Endothelial cell of umbilical vein (primary cell): ENCODE data around the gene EHF. TPM values are rescaled to one million over a fixed set of nuclear protein-coding genes. Genes with fewer than 3 reads are reported as not detected.

Experiments used
- BruUV-seq: library from RNA; stranded (reverse); fragments of 400-500 nt; replicated peaks from 2 replicates; lab custom pipeline; 2021; lab: Mats Ljungman, UMichigan
- CTCF ChIA-PET: fragments of 300-600, 350-600 bp; sonication (Branson Sonifier 250); formaldehyde crosslinking; loops from one replicate; lab custom pipeline; 2021; ENCODE audit warnings: antibody characterized with exemption, inconsistent platforms; lab: Charles Lee
- POLR2A ChIA-PET: fragments of 300-600, 350-600 bp; sonication (Branson Sonifier 250); formaldehyde crosslinking; loops from one replicate; lab custom pipeline; 2021; ENCODE audit warnings: antibody characterized with exemption, inconsistent platforms; lab: Charles Lee
- DNase-seq: peaks from one replicate; pipeline ENCODE4 v3.0.0-alpha.2; 2011; ENCODE audit warnings: low read depth, low spot score
- FAIRE-seq: peaks from 2 replicates; lab custom pipeline; 2011; peaks lifted over from hg19 to GRCh38; lab: Jason Lieb, UNC
- H2AFZ ChIP-seq: 2 replicates; pipeline ENCODE4 v1.6.0; 2012; ENCODE audit warnings: low read depth, low read length, control low read depth, inconsistent platforms
- H3K27ac ChIP-seq: 2 replicates; pipeline ENCODE4 v1.5.1; 2011; ENCODE audit warnings: low read depth, mild to moderate bottlenecking, control low read depth, low read length, moderate library complexity; ENCODE audit not compliant: insufficient read depth
- H3K27me3 ChIP-seq, 2 experiments: 2 replicates each; pipeline versions ENCODE4 v1.6.0 to v1.6.1; 2011; ENCODE audit warnings: low read length in 2 of 2, mixed read lengths in 1 of 2; ENCODE audit not compliant: control insufficient read depth in 2 of 2, insufficient read depth in 2 of 2
- H3K36me3 ChIP-seq, 2 experiments: 2 replicates in 1 of 2; 3 replicates in 1 of 2; pipeline ENCODE4 v1.5.1; 2011; ENCODE audit warnings: low read length in 2 of 2, mild to moderate bottlenecking in 1 of 2, moderate library complexity in 1 of 2; ENCODE audit not compliant: control insufficient read depth in 2 of 2, insufficient read depth in 2 of 2; ENCODE audit errors: extremely low read depth in 1 of 2
- H3K4me1 ChIP-seq: 3 replicates; pipeline ENCODE4 v1.5.1; 2011; ENCODE audit warnings: mild to moderate bottlenecking, low read length; ENCODE audit not compliant: control insufficient read depth, insufficient read depth; ENCODE audit errors: extremely low read depth
- H3K4me2 ChIP-seq: 2 replicates; pipeline ENCODE4 v1.6.1; 2011; ENCODE audit warnings: low read length, control low read depth, mixed read lengths; ENCODE audit not compliant: insufficient read depth
- H3K4me3 ChIP-seq, 3 experiments: fragments of 200-600 bp in 1 of 3; sonication (generic), shearing (Covaris generic) in 1 of 3; replicated peaks in 1 of 3; 2 replicates each; pipeline ENCODE4 v1.5.1; 2011 to 2016; ENCODE audit warnings: control low read depth in 3 of 3, low read length in 3 of 3, mild to moderate bottlenecking in 2 of 3, inconsistent platforms in 1 of 3, low read depth in 1 of 3, moderate library complexity in 1 of 3; ENCODE audit not compliant: insufficient read depth in 1 of 3
- H3K79me2 ChIP-seq: 2 replicates; pipeline ENCODE4 v1.6.0; 2012; ENCODE audit warnings: low read length, inconsistent platforms; ENCODE audit not compliant: control insufficient read depth, insufficient read depth
- H3K9ac ChIP-seq: replicated peaks from 2 replicates; pipeline ENCODE3; 2011; ENCODE audit warnings: low read length, control low read depth; ENCODE audit not compliant: insufficient read depth; ENCODE audit errors: extremely low read depth
- H3K9me1 ChIP-seq: replicated peaks from 3 replicates; pipeline ENCODE4 v1.6.0; 2011; ENCODE audit warnings: mild to moderate bottlenecking, low read length; ENCODE audit not compliant: control insufficient read depth, insufficient read depth; ENCODE audit errors: extremely low read depth
- H3K9me3 ChIP-seq: replicated peaks from 2 replicates; pipeline ENCODE4 v1.5.1; 2012; ENCODE audit warnings: low read length, inconsistent platforms; ENCODE audit not compliant: control insufficient read depth, insufficient read depth
- H4K20me1 ChIP-seq: replicated peaks from 2 replicates; pipeline ENCODE3; 2011; ENCODE audit warnings: mild to moderate bottlenecking, low read length; ENCODE audit not compliant: control insufficient read depth, insufficient read depth; ENCODE audit errors: extremely low read depth
- EZH2 ChIP-seq: IDR thresholded peaks from 2 replicates; pipeline ENCODE4 v1.6.1; 2012; ENCODE audit warnings: borderline replicate concordance, low read depth, mild to moderate bottlenecking, moderate library complexity, low read length, inconsistent platforms; ENCODE audit not compliant: severe bottlenecking
- FOS ChIP-seq: IDR thresholded peaks from 2 replicates; pipeline ENCODE4 v1.6.1; 2011; ENCODE audit warnings: mild to moderate bottlenecking, low read length, moderate library complexity, borderline replicate concordance; ENCODE audit not compliant: insufficient read depth
- GATA2 ChIP-seq: IDR thresholded peaks from 2 replicates; pipeline ENCODE4 v1.7.0; 2011; ENCODE audit warnings: low read depth, mild to moderate bottlenecking, moderate library complexity, mixed read lengths, low read length; ENCODE audit not compliant: insufficient read length, insufficient read depth
- JUN ChIP-seq: IDR thresholded peaks from 2 replicates; pipeline ENCODE4 v1.6.1; 2011; ENCODE audit warnings: borderline replicate concordance, low read depth; ENCODE audit not compliant: insufficient read length, insufficient read depth
- MYC ChIP-seq: IDR thresholded peaks from one replicate; pipeline ENCODE4 v1.6.1; 2011; ENCODE audit warnings: mild to moderate bottlenecking, low read depth, low read length
- POLR2A ChIP-seq: IDR thresholded peaks from 2 replicates; pipeline ENCODE4 v1.6.1; 2012; ENCODE audit warnings: low read depth, mild to moderate bottlenecking, control low read depth, low read length
- POLR2AphosphoS5 ChIP-seq: IDR thresholded peaks from 2 replicates; pipeline ENCODE4 v1.6.1; 2012; ENCODE audit warnings: low read depth, mild to moderate bottlenecking, control low read depth, low read length, moderate library complexity; ENCODE audit not compliant: insufficient read depth
- dilution Hi-C: fragments of 300-500 bp; cut with MboI; formaldehyde crosslinking; loops from one replicate; pipeline ENCODE4 v1.15.0; 2019; ENCODE audit warnings: low sequenced_read_pairs; ENCODE audit not compliant: extremely low pct_ligation_motif_present
- intact Hi-C: fragments of 100-400 bp; cut with micrococcal nuclease; formaldehyde crosslinking; loops from one replicate; pipeline ENCODE4 v1.10.0; 2022
- polyA plus RNA-seq, 4 experiments: library from polyadenylated mRNA; depleted of rRNA in 3 of 4; stranded (reverse) in 3 of 4; unstranded in 1 of 4; fragments of >200 nt; gene quantifications; 2 replicates each; pipeline versions ENCODE4 v1.2.1 to v1.2.3, GENCODE V29; 2011 to 2012; ENCODE audit warnings: missing spikeins in 1 of 4
- total RNA-seq: library from RNA; stranded (reverse); gene quantifications from 2 replicates; pipeline ENCODE4 v1.2.3, GENCODE V29; 2021
- TF ChIP-seq, protein P1 (sequence below): IDR thresholded peaks from 2 replicates; pipeline ENCODE4 v1.6.1; 2011; ENCODE audit not compliant: insufficient read depth, insufficient read length
- TF ChIP-seq, protein P2 (sequence below), 2 donors: IDR thresholded peaks; 1 replicate in 1 of 2; 2 replicates in 1 of 2; pipeline ENCODE4 v1.5.1; 2011; ENCODE audit warnings: low read length in 2 of 2, mild to moderate bottlenecking in 2 of 2, moderate library complexity in 2 of 2, control low read depth in 1 of 2, inconsistent platforms in 1 of 2, low read depth in 1 of 2; ENCODE audit not compliant: insufficient read depth in 1 of 2; ENCODE audit errors: extremely low read depth in 1 of 2

Gene EHF
- total and polyA plus RNA-seq, 2 donors (not counting 3 experiments of a cell fraction or from before 2014, with no cell fraction given): not detected

DNA sequence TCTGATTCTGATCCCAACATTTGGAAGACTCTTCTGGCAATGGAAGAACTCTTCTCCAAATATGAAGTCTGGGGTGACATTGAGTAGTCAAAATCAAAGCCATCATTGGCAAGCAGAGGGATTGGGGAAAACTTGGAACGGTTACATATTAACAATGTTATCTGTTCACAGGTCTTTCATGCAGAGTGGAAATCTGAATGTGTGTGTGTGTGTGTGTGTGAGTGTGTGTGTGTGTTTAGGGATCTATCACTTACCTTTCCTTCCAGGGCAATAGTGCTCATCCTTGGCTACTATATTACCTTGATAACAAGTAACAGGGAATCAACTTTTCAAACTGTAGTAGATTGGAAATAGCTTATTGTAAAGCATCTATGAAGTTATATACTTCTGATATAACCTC lies 55.3 kb downstream of the EHF start:
- BruUV-seq: no TSS peak
- FAIRE-seq (no peak), DNase-seq (no peak)
- intact Hi-C loops: no loop called here
- peaks cover 0 to 5% of the 10 kb centered on the region in 2 experiments for H3K27me3 ChIP-seq
- dilution Hi-C loops: no loop called here
- no peak overlapping the region for H3K9ac ChIP-seq
- H3K4me3 ChIP-seq: no peak overlapping the region
- no peak overlapping the region for H2AFZ ChIP-seq
- H3K9me3 ChIP-seq: no peaks in the 10 kb centered on the region
- no peaks in the 10 kb centered on the region for H4K20me1 ChIP-seq
- no peak overlapping the region for H3K27ac ChIP-seq
- ChIA-PET CTCF (no interaction called here), POLR2A (no interaction called here)
- peaks cover 6% of the 10 kb centered on the region for H3K4me1 ChIP-seq
- TF ChIP-seq FOS: no peak
- TF ChIP-seq, protein P1, sequence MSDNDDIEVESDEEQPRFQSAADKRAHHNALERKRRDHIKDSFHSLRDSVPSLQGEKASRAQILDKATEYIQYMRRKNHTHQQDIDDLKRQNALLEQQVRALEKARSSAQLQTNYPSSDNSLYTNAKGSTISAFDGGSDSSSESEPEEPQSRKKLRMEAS: no peak
- TF ChIP-seq JUN: no peak
- TF ChIP-seq, protein P2, sequence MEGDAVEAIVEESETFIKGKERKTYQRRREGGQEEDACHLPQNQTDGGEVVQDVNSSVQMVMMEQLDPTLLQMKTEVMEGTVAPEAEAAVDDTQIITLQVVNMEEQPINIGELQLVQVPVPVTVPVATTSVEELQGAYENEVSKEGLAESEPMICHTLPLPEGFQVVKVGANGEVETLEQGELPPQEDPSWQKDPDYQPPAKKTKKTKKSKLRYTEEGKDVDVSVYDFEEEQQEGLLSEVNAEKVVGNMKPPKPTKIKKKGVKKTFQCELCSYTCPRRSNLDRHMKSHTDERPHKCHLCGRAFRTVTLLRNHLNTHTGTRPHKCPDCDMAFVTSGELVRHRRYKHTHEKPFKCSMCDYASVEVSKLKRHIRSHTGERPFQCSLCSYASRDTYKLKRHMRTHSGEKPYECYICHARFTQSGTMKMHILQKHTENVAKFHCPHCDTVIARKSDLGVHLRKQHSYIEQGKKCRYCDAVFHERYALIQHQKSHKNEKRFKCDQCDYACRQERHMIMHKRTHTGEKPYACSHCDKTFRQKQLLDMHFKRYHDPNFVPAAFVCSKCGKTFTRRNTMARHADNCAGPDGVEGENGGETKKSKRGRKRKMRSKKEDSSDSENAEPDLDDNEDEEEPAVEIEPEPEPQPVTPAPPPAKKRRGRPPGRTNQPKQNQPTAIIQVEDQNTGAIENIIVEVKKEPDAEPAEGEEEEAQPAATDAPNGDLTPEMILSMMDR (IDR thresholded peaks at IDR 0.05; ENCODE audit: extremely low read depth in 1 of 2, insufficient read depth in 1 of 2, low read depth in 1 of 2, low read length in 2 of 2): no peak
- TF ChIP-seq MYC: no peak
- TF ChIP-seq EZH2: no peak
- no peak for TF ChIP-seq POLR2A
- TF ChIP-seq GATA2: no peak
- TF ChIP-seq POLR2AphosphoS5: no peak
- H3K79me2 ChIP-seq: no peaks in the 10 kb centered on the region
- H3K36me3 ChIP-seq: no peaks in the 10 kb centered on the region
- no peak overlapping the region for H3K4me2 ChIP-seq
- H3K9me1 ChIP-seq: no peaks in the 10 kb centered on the region
